ENCODE measurements around the gene RABGAP1L.
"Not testable (repeated sequence)": the region's sequence is repeated elsewhere in the genome, so short reads cannot be mapped to it uniquely, and the experiment has no call there.

RABGAP1L gene

DNA sequence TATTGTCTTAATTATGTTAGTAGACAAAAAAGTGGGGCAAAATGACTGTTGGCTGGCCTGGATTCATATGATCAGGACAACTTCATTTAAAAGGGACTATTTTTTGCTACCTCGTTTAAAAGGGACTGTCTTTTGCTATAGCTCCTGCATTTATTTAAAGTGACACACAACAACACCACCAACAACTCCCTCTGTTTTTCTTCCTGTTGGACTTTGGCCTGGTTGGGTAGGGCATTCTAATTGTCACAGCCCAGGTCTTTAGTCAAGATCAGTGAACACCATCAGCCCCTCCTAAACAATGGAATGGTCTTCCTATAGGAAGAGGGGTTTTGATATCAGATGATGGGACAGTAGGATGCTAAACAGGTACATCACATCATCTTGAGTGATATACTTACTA lies 530.2 kb downstream of the RABGAP1L start:
- TF ChIP-seq CTCF (IDR thresholded peaks at IDR 0.05; ENCODE audit: low read depth, low read length, missing control alignments) = no peak
- DNase-seq (ENCODE audit: extremely low read depth, low read depth) = no peak

DNA sequence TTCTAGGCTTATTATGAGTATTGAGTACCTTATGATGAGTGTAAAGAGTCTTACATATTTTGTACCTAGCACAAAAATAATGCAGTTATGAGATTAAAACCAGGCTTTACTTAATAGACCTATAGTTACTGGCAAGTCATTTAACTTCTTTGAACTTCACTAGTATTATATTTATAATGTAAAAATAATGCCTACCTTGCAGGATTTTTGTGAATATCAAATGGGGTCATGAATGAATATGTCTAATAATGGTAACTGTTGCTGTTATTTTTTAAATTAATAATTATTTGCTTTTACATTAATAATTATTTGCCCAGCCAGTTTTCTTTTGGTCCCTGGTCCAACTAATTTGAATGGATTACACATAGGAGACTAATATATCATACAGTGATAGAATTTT lies 530.9 kb downstream of the RABGAP1L start:
- no peak overlapping the region for H3K4me3 ChIP-seq (replicated peaks; ENCODE audit: low read depth, low read length)
- no peak for DNase-seq (ENCODE audit: extremely low read depth, low read depth)

More for the DNA sequence above, 530.2 kb downstream of the RABGAP1L start:
- H3K4me3 ChIP-seq (replicated peaks; ENCODE audit: low read depth, low read length) = no peak overlapping the region

DNA sequence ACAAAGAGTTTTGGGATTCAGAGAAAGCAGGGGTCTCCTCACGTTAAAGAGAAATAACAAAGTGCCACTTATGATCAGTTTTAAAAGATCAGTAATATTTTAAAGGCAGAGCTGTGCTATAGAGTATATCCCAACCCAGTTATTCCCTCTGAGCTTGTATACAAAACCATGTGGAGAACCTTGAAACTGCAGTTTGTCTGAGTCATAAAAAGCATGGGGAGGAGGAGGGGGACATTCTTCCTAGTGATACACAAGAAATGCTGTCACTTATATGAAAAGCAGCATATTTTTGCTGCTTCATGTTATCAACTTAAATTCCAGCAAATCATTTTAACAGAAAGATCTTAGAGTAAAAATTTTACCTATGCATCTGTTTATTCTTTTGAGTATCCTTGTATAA lies 533.0 kb downstream of the RABGAP1L start:
- TF ChIP-seq CTCF (IDR thresholded peaks at IDR 0.05; ENCODE audit: low read depth, low read length, missing control alignments) = no peak
- DNase-seq (ENCODE audit: extremely low read depth, low read depth) = peak; percentile 2
- H3K4me3 ChIP-seq (replicated peaks; ENCODE audit: low read depth, low read length) = no peak overlapping the region

More for the DNA sequence above, 530.9 kb downstream of the RABGAP1L start:
- TF ChIP-seq CTCF (IDR thresholded peaks at IDR 0.05; ENCODE audit: low read depth, low read length, missing control alignments) = no peak

- no peak overlapping the region for H3K4me3 ChIP-seq (replicated peaks; ENCODE audit: low read depth, low read length)
- no peak for TF ChIP-seq CTCF (IDR thresholded peaks at IDR 0.05; ENCODE audit: low read depth, low read length, missing control alignments)
- DNase-seq (ENCODE audit: extremely low read depth, low read depth) = no peak
These were observed 533.8 kb downstream of the RABGAP1L start for GRCh38 chr1:174693085-174693484.

- not testable (repeated sequence) for H3K4me3 ChIP-seq (replicated peaks; ENCODE audit: low read depth, low read length); DNase-seq (ENCODE audit: extremely low read depth, low read depth)
These were observed 534.2 kb downstream of the RABGAP1L start for GRCh38 chr1:174693539-174693938.

DNA sequence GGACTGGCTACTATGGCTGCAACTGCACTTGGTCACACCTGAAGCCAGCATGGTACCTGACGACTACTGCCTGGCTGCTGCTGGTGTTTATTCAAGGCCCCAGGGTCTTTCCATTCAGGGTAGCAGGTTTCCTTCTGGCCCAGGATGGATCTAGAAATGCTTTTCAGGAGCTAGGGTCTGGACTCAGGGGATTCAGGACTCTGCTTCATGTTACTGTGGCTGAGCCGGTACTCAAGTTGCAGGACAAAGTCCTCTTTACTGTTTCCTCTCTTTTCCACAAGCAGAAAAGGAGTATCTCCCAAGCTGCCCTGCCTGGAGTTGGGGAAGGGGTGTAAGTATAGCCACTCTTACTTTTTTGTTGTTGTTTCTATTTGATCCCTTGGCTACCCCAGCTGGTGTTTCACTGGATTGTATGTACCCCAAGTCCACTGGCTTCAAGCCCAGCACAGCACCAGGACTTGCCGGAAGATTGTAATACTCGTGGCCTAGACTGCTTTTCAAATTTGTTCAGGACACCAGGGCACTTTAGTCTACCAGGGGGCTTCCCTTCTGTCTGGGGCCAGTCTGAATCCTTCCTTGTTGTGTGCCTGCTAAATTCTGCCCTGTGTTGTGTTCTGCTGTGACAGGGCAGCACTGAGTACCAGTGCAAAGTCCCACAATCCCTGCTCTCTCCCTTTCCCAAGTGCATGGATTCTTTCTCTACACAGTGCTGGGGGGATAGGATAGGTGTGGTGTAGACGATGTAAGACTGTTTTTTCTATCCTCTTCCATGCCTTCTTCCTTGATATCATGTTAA lies 536.9 kb downstream of the RABGAP1L start:
- no peak for DNase-seq (ENCODE audit: extremely low read depth, low read depth)
- H3K4me3 ChIP-seq (replicated peaks; ENCODE audit: low read depth, low read length) = no peak overlapping the region
- no peak for TF ChIP-seq CTCF (IDR thresholded peaks at IDR 0.05; ENCODE audit: low read depth, low read length, missing control alignments)

DNA sequence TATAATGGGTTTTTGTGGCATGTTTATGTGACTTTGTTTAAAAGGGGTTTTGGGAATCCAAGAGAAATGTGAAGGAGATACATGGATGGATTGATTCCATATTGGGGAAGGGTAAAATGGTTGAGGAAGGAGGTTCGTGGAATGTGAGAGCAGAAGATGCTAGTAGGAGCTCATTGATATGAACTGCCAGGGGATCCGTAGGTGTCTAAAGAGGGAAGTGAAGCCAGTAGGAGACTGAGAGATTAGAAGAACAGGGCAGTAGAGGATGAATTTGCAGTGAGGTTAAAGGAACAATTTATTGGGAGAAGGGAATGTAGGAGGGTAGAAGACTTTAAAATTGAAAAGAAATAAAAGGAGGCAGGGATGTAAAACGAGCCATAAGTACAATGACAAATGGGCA lies 541.0 kb downstream of the RABGAP1L start:
- no peak overlapping the region for H3K4me3 ChIP-seq (replicated peaks; ENCODE audit: low read depth, low read length)
- TF ChIP-seq CTCF (IDR thresholded peaks at IDR 0.05; ENCODE audit: low read depth, low read length, missing control alignments) = no peak
- no peak for DNase-seq (ENCODE audit: extremely low read depth, low read depth)

All from HFF-Myc (cell line).